NCI-H146 (cell line): ENCODE measurements around the gene ADCY1.

Experiments
- DNase-seq: peaks from one replicate; lab custom pipeline; 2025; lab: John Stamatoyannopoulos, UW

Gene ADCY1

GRCh38 chr7:45578022-45578421, 3.9 kb downstream of the ADCY1 start:
- DNase-seq: no peak

DNA sequence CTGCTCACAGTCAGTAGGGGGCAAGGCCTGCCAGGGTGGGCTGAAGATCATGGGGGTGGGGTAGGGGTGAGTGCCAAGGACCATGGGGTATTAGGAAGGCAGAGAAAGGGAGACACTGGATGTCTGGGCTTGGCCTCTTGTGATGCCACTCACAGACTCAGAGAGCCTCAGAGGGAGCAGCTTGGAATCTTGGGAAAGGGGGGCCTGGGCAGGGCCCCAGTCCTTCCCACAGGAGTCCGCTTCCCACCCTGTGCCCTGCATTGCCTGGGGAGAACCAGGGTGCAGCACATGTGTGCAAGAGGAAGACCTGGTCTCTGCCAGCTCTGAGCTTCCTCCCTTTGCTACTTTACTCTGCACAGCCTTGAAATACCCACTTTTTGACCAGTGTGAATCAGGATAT, 4.3 kb downstream of the ADCY1 start:
- DNase-seq: no peak

DNA sequence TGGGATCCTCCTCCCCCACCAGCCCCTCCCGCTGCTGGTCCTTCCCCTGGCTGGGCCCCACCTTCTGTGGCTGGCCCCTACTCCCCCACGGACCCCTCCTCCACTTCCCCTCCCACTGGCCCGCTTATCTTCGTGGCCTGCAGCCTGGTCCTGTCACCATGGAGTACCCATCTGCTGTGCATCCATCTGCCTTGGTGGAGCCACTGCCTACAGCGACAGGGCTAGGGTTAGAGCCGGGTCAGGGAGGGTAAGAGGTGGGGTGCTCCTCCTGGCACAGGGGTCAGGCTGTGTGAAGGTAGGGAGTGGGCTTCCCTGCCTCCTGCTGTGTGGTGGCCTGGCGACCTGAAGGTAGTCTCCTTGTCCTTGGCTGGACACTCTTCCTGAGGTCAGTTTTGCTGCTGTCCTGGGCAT, 5.2 kb downstream of the ADCY1 start:
- no peak for DNase-seq

DNA sequence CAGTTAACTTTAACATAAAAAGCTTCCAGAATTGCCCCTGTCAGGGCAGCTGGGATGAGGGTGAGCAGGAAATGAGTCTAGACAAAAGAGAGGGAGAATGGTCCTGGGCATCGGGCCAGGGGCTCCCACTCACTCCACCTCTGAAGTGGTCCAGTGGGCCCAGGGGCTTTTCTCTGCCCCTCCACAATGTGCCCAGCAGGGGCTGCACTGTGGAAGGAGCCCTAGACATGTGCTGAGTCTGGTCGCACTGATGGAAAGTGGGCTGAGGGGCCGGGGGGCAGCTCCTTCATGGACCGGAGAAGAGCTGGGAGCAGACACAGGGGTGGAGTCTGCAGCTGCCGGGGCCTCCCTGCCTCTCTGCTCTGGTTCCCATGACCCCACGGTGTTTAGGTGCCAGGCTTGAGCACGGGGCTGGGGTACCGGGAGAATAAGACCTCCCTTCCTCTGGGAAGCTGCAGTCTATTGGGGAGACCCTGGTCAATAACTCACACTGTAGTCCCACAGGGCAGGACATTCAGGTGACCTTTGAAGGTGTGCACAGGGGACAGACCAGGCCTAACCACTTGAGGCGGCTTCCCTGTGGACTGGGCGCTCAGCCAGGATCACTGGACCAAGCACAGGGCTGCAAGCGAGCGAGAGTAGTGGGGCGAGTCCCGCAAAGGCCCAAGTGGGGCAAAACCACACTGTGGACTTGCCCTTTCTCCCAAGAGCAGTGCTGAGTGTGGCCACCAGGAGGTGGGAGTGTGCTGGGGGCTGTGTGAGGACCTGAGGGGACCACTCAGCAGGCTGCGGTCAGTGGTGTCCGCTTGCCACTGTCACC, 6.1 kb downstream of the ADCY1 start:
- DNase-seq: no peak

DNA sequence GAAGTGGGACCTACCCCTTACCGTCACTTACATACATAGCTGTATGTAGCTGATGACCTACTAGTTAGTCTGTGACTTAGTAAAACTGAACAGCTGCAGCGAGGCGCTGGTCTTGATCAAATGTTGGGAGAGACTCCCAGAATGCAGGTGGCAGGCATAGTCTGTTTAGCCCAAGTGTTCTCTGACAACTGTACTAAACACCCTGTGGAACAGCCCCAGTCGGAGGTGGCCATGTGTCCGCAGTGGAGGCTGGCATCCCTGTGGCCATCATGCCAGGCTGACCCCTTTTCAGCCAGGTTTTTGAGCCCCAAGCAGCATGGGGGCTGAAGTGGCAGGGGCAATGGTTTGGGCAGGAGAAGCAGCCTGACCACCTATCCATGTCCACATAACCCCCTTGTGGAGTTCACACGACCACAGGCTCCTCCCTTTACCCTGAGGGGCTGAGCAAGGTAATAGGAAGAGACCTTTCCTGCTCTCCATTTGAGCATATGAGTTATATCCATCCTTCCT, 7.2 kb downstream of the ADCY1 start:
- no peak for DNase-seq

DNA sequence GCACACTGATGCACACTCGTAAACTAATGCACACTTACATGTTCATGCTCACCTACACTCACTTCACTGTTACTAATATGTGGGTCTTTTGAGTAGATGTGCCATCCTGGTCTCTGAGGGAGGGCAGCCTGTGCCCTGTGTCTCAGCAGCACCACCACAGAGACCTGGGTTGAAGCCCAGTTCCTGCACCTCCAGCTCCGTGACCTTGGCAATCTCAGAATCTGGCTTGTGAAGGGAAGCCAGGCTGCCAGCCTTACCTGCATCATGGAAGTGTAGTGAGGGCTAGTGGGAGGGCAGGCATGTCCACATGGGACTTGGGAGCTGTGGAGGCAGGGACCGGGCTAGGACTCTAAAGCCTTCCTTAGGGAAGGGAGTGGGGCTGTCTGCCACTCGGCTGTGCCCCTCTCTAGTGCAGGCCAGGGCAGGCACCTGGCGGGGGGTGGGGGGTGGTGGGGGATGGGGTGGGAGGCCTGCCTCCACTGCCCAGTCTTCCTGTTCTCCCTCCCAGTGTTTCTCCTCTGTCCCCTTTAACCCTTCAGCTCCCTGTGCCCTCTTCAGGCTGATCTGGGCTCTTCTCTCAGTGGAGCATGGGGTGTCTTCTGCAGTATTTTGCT, 8.1 kb downstream of the ADCY1 start:
- no peak for DNase-seq

GRCh38 chr7:45582868-45583277, 8.7 kb downstream of the ADCY1 start:
- DNase-seq: no peak

DNA sequence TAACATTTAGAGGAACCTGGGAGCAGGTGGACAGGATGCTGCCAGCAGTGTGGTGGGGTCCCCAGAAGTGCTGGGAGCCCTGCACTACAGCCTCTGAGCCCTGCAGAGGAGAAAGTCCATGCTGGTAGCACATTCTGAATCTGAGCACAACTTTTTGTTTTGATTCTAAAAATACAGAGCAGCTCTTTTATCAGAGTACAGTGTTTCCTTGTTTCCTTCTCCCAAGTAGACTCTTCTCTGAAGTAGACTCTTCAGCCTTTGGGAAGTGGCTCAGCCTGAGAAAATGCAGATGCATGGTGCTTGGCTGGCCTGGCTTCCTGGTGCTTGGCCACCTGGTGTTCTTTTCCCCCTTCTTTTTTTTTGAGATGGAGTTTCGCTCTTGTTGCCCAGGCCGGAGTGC, 9.1 kb downstream of the ADCY1 start:
- no peak for DNase-seq

DNA sequence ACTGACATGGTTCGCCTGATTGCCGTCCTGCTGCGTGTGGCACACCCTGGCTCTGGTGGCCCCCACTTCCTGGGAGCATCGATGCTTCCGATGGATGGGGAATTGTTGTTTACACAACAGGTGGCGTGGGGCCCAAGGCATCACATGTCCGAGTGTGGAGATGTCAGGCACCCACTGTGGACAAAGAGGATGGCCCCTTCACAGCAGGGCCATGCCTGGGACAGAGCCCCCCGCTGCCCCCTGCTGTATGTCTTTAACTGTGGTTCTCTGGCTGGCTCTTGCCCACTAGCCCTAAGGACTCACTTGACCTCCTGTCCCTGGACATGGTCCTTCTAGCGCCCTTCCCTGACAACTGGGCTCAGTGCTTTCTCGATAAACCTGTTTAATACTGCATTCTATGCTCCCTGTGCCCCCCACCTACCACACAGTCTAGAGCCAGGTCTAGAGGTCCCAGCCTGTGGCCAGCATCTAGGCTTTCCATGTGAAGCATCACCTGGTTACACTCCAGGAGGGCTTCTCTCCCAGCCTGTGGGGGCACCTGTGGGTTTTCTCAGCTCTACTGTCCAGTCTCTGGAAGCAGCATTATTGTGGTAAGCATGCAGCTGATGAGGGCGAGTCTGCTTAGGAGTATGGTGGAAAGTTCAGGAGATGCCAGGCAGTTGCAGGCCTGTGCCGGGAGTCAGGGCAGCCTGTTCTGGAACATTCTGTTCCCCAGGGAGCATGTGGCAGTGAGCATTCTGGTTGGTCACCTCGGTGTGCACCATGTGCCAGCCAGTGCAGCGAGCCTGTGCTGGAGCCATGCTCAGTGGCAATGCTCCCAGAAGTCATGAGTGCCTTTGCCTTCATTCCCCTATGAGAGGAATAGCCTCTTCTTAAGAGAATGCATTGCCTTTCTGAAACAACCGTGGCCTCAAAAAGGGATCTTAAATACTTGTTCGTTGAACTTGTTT, 10.4 kb downstream of the ADCY1 start:
- no peak for DNase-seq

GRCh38 chr7:45585628-45586027, 11.5 kb downstream of the ADCY1 start:
- peak; percentile 38 for DNase-seq

DNA sequence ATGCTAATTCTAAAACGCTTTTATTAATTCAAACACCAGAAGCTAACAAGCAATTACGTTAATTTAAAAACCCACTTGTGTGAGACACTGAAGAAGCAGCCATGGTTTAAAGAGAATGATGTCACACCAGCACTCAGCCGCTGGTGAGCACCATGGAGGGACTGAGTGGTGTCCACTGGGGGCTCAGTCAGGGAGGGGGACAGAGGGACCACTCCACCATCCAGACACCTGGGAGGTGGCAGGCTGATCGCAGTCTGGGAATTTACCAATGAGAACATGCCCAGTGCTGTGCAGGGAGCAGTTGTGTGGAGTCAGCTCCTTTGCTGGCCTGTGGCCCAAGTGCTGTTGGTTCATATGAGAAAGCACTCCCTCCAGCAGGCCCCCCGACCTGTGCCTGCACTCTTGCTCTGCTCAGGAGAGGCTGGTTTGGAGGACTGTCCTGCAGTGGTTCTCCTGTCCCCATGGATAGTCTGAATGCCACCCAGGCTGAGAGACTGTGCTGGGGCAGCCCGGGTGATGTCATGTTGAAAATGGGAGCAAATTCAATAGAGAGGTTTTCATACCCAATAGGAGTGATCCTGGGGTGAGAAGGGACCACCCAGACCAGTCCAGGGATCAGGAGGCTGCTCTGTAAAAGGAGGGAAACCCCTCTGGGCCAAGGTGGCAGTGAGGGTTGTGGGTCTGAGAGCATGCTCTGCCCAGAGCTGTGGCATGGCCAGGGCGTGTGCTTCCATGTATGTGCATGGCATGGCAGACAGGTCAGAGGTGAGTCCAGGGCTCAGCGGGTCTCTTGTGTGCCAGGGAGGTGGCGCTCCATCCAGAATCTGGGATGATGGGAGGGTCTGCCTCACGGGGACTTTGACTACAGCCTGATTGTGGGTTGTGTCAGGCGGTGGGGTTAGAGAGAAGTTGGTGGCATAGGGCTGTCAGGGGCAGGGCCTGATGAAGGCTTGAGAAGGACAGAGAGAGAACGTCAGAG, 12.7 kb downstream of the ADCY1 start:
- no peak for DNase-seq

DNA sequence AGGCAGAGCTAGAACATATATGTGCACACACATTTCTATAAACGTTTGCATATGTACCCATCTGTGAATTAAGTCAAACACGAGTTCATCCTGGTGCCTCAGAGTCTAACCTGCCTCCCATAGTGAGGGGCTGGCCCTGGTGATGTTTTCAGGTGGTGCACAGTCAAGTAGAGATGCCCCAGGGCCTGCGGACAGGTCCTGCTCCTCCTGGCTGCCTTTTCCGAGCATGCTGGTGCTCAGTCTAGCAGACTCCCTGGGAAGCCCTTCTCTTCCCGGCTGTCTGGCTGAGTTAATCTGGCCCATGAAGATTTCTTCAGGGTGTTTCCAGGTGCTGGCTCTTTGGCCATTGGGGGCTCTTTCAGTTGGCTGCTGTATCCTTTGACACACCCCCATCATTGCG, 14.3 kb downstream of the ADCY1 start:
- DNase-seq: no peak

GRCh38 chr7:45589061-45589460, 14.9 kb downstream of the ADCY1 start:
- no peak for DNase-seq

DNA sequence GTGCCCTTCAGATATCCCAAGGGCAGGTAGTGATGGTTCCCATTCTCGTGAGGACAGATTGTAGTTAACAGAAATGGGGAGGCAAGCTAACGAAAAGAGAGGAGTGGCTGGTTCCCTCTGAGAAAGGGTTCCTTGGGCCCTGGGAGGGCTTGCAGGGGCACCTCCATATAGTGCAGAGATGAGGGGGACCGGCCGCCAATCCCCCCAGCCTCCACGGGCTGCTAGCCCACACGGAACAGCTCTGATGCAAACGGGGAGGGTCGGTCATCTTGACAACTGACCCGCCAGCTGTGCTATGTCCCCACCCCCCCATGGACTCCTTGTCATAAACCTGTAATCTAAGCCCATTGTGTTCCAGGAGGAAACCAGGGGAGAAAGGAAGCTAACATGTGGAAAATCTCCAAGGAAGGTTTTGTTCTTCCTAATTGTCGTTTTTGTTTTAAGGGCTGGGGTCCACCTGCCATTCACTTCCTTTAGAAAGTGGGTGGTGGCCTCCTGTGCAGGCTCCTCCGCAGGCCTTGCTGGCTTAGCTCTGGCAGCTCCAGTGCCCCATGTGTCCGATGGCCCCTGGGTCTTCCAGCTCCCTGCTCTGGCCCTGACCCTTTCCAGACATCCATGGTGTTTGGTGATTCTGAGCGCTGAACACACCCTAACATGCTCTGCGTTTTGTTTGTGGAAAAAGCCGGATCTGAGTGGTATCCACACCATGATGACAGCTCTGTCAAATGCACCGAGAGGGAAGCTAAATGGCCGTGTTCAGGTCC, 15.9 kb downstream of the ADCY1 start:
- no peak for DNase-seq

DNA sequence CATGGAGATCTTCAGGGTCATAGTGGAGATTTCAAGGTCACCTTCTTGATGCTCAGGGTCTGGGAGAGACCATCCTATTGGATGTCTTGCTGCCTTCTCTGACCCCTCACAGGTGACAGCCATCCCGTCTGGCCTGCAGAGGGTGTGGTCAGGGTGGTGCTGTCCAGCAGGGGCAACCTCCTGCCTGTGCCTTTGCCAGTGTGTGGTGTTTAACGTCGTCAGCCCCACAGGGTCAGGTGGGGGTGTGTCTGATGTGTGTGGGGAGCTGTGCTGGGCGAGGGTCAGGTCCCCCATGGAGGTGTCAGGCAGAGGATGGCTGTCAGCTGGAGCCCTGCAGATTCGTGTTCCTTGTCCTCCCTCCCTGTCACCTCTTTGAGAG, 16.5 kb downstream of the ADCY1 start:
- DNase-seq: no peak

GRCh38 chr7:45591101-45591906, 17.1 kb downstream of the ADCY1 start:
- DNase-seq: no peak

- DNase-seq: no peak
Measured at GRCh38 chr7:45592230-45592991, 18.2 kb downstream of the ADCY1 start.

GRCh38 chr7:45593121-45593541, 19.0 kb downstream of the ADCY1 start:
- no peak for DNase-seq

DNA sequence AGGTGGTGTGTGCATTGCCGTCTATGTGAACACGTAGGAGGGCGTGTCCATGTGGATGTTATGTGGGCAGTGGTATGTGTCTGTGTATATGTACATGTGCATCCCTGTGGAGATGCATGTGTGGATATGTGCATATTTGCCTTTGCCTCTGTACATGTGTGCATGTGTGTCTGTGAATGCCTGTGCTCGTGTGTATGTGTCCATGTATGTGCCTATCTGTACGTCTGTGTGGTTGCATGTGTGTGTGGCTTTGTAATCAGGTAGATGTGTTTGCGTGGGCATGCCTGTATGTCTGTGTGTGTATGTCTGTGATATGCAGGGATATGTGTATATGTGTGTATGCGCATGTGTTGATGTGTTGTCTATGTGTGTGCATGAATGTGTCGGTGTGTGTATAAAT, 19.7 kb downstream of the ADCY1 start:
- DNase-seq: no peak
